IMR-90 (cell line): Measurements from ENCODE around the gene TPT1.
"Not testable (repeated sequence)": the region's sequence is repeated elsewhere in the genome, so short reads cannot be mapped to it uniquely, and the experiment has no call there.

Source experiments
- BHLHE40 ChIP-seq: fragments of 150-350 bp; IDR thresholded peaks from 2 replicates; pipeline ENCODE4 v1.6.1; 2016; ENCODE audit warnings: mild to moderate bottlenecking, low read depth, low read length
- FOS ChIP-seq: fragments of 150-350 bp; IDR thresholded peaks from 2 replicates; pipeline ENCODE4 v1.6.1; 2016; ENCODE audit warnings: low read depth, low read length
- POLR2A ChIP-seq: IDR thresholded peaks from 2 replicates; pipeline ENCODE4 v1.6.1; 2012; ENCODE audit warnings: mild to moderate bottlenecking, low read depth, low read length
- RAD21 ChIP-seq: IDR thresholded peaks from 2 replicates; pipeline ENCODE4 v1.6.1; 2012; ENCODE audit warnings: low read length, improper control_type of control experiment
- SMC3 ChIP-seq: fragments of 150-350 bp; IDR thresholded peaks from 2 replicates; pipeline ENCODE4 v1.6.1; 2016; ENCODE audit warnings: low read depth, mild to moderate bottlenecking, antibody characterized with exemption, low read length, moderate library complexity
- TF ChIP-seq, protein P1 (sequence below): conservative IDR thresholded peaks from 2 replicates; pipeline ENCODE4 v1.5.1; 2012; ENCODE audit warnings: mild to moderate bottlenecking, low read depth, low read length, improper control_type of control experiment
- TF ChIP-seq, protein P2 (sequence below): fragments of 150-350 bp; IDR thresholded peaks from 2 replicates; pipeline ENCODE4 v1.6.1; 2017; ENCODE audit warnings: mild to moderate bottlenecking, antibody characterized with exemption, low read length, low read depth
- TF ChIP-seq, protein P3 (sequence below): fragments of 150-350 bp; IDR thresholded peaks from 2 replicates; pipeline ENCODE4 v1.6.1; 2016; ENCODE audit warnings: low read depth, mild to moderate bottlenecking, low read length, moderate library complexity, borderline replicate concordance

DNA sequence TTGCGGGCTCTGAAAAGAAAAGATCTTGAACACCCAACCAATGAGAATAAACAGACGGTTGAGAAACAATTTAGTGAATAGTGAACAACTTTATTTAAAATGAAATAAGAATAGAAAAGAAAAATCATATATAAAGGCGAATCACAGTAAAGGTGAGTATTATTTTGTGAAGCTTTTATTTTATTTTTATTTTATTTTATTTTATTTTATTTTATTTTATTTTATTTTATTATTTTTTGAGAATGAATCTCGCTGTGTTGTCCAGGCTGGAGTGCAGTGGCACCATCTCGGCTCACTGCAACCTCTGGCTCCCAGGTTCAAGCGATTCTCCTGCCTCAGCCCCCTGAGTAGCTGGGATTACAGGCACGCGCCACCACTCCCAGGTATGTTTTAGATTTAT lies 3.1 kb upstream of the TPT1 start:
- TF ChIP-seq, protein P1, sequence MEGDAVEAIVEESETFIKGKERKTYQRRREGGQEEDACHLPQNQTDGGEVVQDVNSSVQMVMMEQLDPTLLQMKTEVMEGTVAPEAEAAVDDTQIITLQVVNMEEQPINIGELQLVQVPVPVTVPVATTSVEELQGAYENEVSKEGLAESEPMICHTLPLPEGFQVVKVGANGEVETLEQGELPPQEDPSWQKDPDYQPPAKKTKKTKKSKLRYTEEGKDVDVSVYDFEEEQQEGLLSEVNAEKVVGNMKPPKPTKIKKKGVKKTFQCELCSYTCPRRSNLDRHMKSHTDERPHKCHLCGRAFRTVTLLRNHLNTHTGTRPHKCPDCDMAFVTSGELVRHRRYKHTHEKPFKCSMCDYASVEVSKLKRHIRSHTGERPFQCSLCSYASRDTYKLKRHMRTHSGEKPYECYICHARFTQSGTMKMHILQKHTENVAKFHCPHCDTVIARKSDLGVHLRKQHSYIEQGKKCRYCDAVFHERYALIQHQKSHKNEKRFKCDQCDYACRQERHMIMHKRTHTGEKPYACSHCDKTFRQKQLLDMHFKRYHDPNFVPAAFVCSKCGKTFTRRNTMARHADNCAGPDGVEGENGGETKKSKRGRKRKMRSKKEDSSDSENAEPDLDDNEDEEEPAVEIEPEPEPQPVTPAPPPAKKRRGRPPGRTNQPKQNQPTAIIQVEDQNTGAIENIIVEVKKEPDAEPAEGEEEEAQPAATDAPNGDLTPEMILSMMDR = not testable (repeated sequence)
- TF ChIP-seq POLR2A, SMC3, FOS, RAD21, BHLHE40: not testable (repeated sequence)
- TF ChIP-seq, protein P2, sequence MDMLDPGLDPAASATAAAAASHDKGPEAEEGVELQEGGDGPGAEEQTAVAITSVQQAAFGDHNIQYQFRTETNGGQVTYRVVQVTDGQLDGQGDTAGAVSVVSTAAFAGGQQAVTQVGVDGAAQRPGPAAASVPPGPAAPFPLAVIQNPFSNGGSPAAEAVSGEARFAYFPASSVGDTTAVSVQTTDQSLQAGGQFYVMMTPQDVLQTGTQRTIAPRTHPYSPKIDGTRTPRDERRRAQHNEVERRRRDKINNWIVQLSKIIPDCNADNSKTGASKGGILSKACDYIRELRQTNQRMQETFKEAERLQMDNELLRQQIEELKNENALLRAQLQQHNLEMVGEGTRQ = not testable (repeated sequence)
- TF ChIP-seq, protein P3, sequence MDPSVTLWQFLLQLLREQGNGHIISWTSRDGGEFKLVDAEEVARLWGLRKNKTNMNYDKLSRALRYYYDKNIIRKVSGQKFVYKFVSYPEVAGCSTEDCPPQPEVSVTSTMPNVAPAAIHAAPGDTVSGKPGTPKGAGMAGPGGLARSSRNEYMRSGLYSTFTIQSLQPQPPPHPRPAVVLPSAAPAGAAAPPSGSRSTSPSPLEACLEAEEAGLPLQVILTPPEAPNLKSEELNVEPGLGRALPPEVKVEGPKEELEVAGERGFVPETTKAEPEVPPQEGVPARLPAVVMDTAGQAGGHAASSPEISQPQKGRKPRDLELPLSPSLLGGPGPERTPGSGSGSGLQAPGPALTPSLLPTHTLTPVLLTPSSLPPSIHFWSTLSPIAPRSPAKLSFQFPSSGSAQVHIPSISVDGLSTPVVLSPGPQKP = not testable (repeated sequence)
